Sigmoid colon (tissue), 4 donors: ENCODE results near the gene LRP1B.

Source experiments
- CTCF ChIP-seq, 4 experiments: fragments of 450-650 bp in 3 of 4; fragments of 200-600 bp in 1 of 4; IDR thresholded peaks; one replicate each; pipeline ENCODE4 v1.5.1; 2016 to 2019; ENCODE audit warnings: antibody characterized with exemption in 4 of 4, mild to moderate bottlenecking in 3 of 4, moderate library complexity in 2 of 4
- POLR2A ChIP-seq, 2 donors: fragments of 450-650 bp; IDR thresholded peaks; one replicate each; pipeline ENCODE4 v1.6.1; 2016; ENCODE audit warnings: antibody characterized with exemption in 2 of 2, mild to moderate bottlenecking in 2 of 2, moderate library complexity in 2 of 2
- POLR2AphosphoS5 ChIP-seq, 4 donors: sonication (generic); formaldehyde crosslinking; IDR thresholded peaks; one replicate each; pipeline ENCODE4 v1.6.1; 2017; ENCODE audit warnings: antibody characterized with exemption in 4 of 4

GRCh38 chr2:140436936-140437335 lies 1693.9 kb downstream of the LRP1B start:
- TF ChIP-seq POLR2A (IDR thresholded peaks at IDR 0.05) (no peak), POLR2AphosphoS5 (IDR thresholded peaks at IDR 0.05) (no peak), CTCF (IDR thresholded peaks at IDR 0.05) (no peak)
